ENCODE measurements around the gene ACAP3. TPM values are rescaled to one million over a fixed set of nuclear protein-coding genes. Genes with fewer than 3 reads are reported as not detected.

The ACAP3 gene
- total and polyA plus RNA-seq, 8 donors: 30.8 to 73.6 (median 44.2) TPM

GRCh38 chr1:1259540-1259939 is 48.2 kb downstream of the ACAP3 start:
- ATAC-seq (no peak), DNase-seq (no peak)
- no peak overlapping the region for H3K27ac ChIP-seq
- TF ChIP-seq CTCF (IDR thresholded peaks at IDR 0.05): no peak
- H3K9me3 ChIP-seq: no peaks in the 10 kb centered on the region
- no peak overlapping the region for H3K4me3 ChIP-seq
- intact Hi-C loops (cut with DNase I): no loop called here
- peaks cover 0 to 7% of the 10 kb centered on the region in 2 donors for H3K4me1 ChIP-seq
- H3K36me3 ChIP-seq: peaks cover 0 to 87% of the 10 kb centered on the region in 2 donors
- no peaks in the 10 kb centered on the region for H3K27me3 ChIP-seq

- no peak overlapping the region for H3K27ac ChIP-seq
- ATAC-seq (no peak), DNase-seq (no peak)
- intact Hi-C loops (cut with DNase I): no loop called here
- H3K27me3 ChIP-seq: no peaks in the 10 kb centered on the region
- no peak overlapping the region for H3K4me3 ChIP-seq
- H3K4me1 ChIP-seq: peaks cover 0 to 7% of the 10 kb centered on the region in 2 donors
- TF ChIP-seq CTCF (IDR thresholded peaks at IDR 0.05): no peak
- H3K36me3 ChIP-seq: peaks cover 0 to 87% of the 10 kb centered on the region in 2 donors
- H3K9me3 ChIP-seq: no peaks in the 10 kb centered on the region
These were observed 48.6 kb downstream of the ACAP3 start for GRCh38 chr1:1259119-1259488.

GRCh38 chr1:1256956-1257871 is 50.5 kb downstream of the ACAP3 start:
- Histone ChIP-seq H3K9me3 (no peaks in the 10 kb centered on the region), H3K36me3 (peaks cover 0 to 87% of the 10 kb centered on the region in 2 donors), H3K4me1 (peaks cover 0 to 7% of the 10 kb centered on the region in 2 donors), H3K27me3 (no peaks in the 10 kb centered on the region), H3K4me3 (no peak overlapping the region), H3K27ac (no peak overlapping the region)
- intact Hi-C loops (cut with DNase I): no loop called here
- DNase-seq (no peak), ATAC-seq (no peak)
- TF ChIP-seq CTCF (IDR thresholded peaks at IDR 0.05): no peak

GRCh38 chr1:1255611-1256010 is 52.1 kb downstream of the ACAP3 start:
- H3K27me3 ChIP-seq: no peaks in the 10 kb centered on the region
- TF ChIP-seq CTCF (IDR thresholded peaks at IDR 0.05): no peak
- no peak for ATAC-seq
- peaks cover 0 to 76% of the 10 kb centered on the region in 2 donors for H3K36me3 ChIP-seq
- no peak overlapping the region for H3K4me3 ChIP-seq
- no peaks in the 10 kb centered on the region for H3K4me1 ChIP-seq
- DNase-seq: no peak
- no peaks in the 10 kb centered on the region for H3K9me3 ChIP-seq
- intact Hi-C loops (cut with DNase I): no loop called here
- H3K27ac ChIP-seq: no peak overlapping the region

- DNase-seq (no peak), ATAC-seq (no peak)
- H3K4me1 ChIP-seq: no peaks in the 10 kb centered on the region
- intact Hi-C loops (cut with DNase I): no loop called here
- peaks cover 0 to 71% of the 10 kb centered on the region in 2 donors for H3K36me3 ChIP-seq
- no peaks in the 10 kb centered on the region for H3K9me3 ChIP-seq
- H3K27ac ChIP-seq: no peak overlapping the region
- H3K27me3 ChIP-seq: no peaks in the 10 kb centered on the region
- TF ChIP-seq CTCF (IDR thresholded peaks at IDR 0.05): no peak
- H3K4me3 ChIP-seq: no peak overlapping the region
These were observed 52.7 kb downstream of the ACAP3 start for GRCh38 chr1:1255078-1255477.

Data from left lung (tissue), 10 donors.